B cell (primary cell): ENCODE data around the gene CDYL. TPM values are rescaled to one million over a fixed set of nuclear protein-coding genes. Genes with fewer than 3 reads are reported as not detected.
A peak's percentile ranks its signal among the peaks of the same experiment; 100 is the strongest.

Experiments
- ATAC-seq: fragments of 200-7000 bp; cut with Tn5 transposase; one replicate; pipeline ENCODE4 v1.10.0; 2021; ENCODE audit warnings: low read depth, mild to moderate bottlenecking, moderate number of reproducible peaks, moderate library complexity
- CTCF ChIA-PET: fragments of 350-600 bp; sonication (Branson Sonifier 250); formaldehyde crosslinking; loops from one replicate; lab custom pipeline; 2021; ENCODE audit warnings: antibody characterized with exemption, inconsistent platforms; lab: Charles Lee
- POLR2A ChIA-PET: fragments of 350-600 bp; sonication (Branson Sonifier 250); formaldehyde crosslinking; loops from one replicate; lab custom pipeline; 2021; ENCODE audit warnings: antibody characterized with exemption; lab: Charles Lee
- DNase-seq: peaks from one replicate; pipeline ENCODE4 v3.0.0; 2013
- H2AFZ ChIP-seq: 2 replicates; pipeline ENCODE4 v1.6.1; 2012; ENCODE audit warnings: mild to moderate bottlenecking, low read depth, low read length; ENCODE audit not compliant: insufficient read depth, poor library complexity, severe bottlenecking
- H3K27ac ChIP-seq, 2 donors: 1 replicate in 1 of 2; 2 replicates in 1 of 2; pipeline ENCODE4 v1.5.1; 2012 to 2013; ENCODE audit warnings: low read length in 2 of 2, mild to moderate bottlenecking in 2 of 2, moderate library complexity in 1 of 2
- H3K27me3 ChIP-seq, 4 experiments: fragments of 200-600 bp in 1 of 4; sonication (generic) in 1 of 4; replicated peaks in 1 of 4; 1 replicate in 2 of 4; 2 replicates in 2 of 4; pipeline versions ENCODE4 v1.6.1 to v1.7.0; 2013 to 2016; ENCODE audit warnings: low read length in 3 of 4, mild to moderate bottlenecking in 2 of 4, mixed read lengths in 1 of 4, moderate library complexity in 1 of 4; ENCODE audit not compliant: insufficient read depth in 4 of 4, control insufficient read depth in 3 of 4; ENCODE audit errors: control extremely low read depth in 1 of 4
- H3K36me3 ChIP-seq, 2 experiments: replicated peaks in 1 of 2; 1 replicate in 1 of 2; 2 replicates in 1 of 2; pipeline versions ENCODE4 v1.6.1 to v1.7.1; 2013; ENCODE audit warnings: low read length in 1 of 2; ENCODE audit not compliant: insufficient read depth in 2 of 2, control insufficient read depth in 1 of 2; ENCODE audit errors: control extremely low read depth in 1 of 2, extremely low read depth in 1 of 2
- H3K4me1 ChIP-seq, 2 donors: fragments of 200-600 bp in 1 of 2; sonication (generic) in 1 of 2; 1 replicate in 1 of 2; 2 replicates in 1 of 2; pipeline versions ENCODE4 v1.5.1 to v1.6.1; 2013 to 2017; ENCODE audit warnings: low read length in 2 of 2; ENCODE audit not compliant: control insufficient read depth in 2 of 2, insufficient read depth in 2 of 2
- H3K4me2 ChIP-seq: replicated peaks from 2 replicates; pipeline ENCODE3; 2012; ENCODE audit warnings: mild to moderate bottlenecking, low read depth, low read length; ENCODE audit not compliant: poor library complexity, severe bottlenecking
- H3K4me3 ChIP-seq, 5 experiments: fragments of 200-600 bp in 1 of 5; sonication (generic) in 1 of 5; 1 replicate in 3 of 5; 2 replicates in 2 of 5; pipeline versions ENCODE4 v1.5.1 to v1.7.0; 2011 to 2016; ENCODE audit warnings: low read length in 4 of 5, mild to moderate bottlenecking in 4 of 5, low read depth in 2 of 5, control low read depth in 1 of 5, moderate library complexity in 1 of 5; ENCODE audit not compliant: insufficient read depth in 1 of 5; ENCODE audit errors: control extremely low read depth in 1 of 5, extremely low read depth in 1 of 5
- H3K79me2 ChIP-seq: fragments of 200-600 bp; sonication (generic); one replicate; pipeline ENCODE4 v1.6.0; 2016; ENCODE audit warnings: low read length; ENCODE audit not compliant: control insufficient read depth, insufficient read depth
- H3K9ac ChIP-seq: fragments of 200-600 bp; sonication (generic); 2 replicates; pipeline ENCODE4 v1.6.1; 2017; ENCODE audit warnings: mild to moderate bottlenecking, low read length, moderate library complexity
- H3K9me3 ChIP-seq, 3 donors: one replicate each; pipeline versions ENCODE4 v1.6.1 to v1.7.1; 2013; ENCODE audit warnings: low read length in 2 of 3; ENCODE audit not compliant: control insufficient read depth in 2 of 3, insufficient read depth in 1 of 3; ENCODE audit errors: control extremely low read depth in 1 of 3
- H4K20me1 ChIP-seq: 2 replicates; pipeline ENCODE4 v1.6.0; 2012; ENCODE audit warnings: mild to moderate bottlenecking, low read length; ENCODE audit not compliant: insufficient read depth, control insufficient read depth, poor library complexity, severe bottlenecking
- H3K27ac Mint-ChIP-seq: one replicate; pipeline ENCODE4 v1.8.0; 2021; ENCODE audit warnings: mixed read lengths
- H3K27me3 Mint-ChIP-seq: one replicate; pipeline ENCODE4 v1.8.0; 2021; ENCODE audit warnings: mixed read lengths
- H3K4me1 Mint-ChIP-seq: one replicate; pipeline ENCODE4 v1.8.0; 2021; ENCODE audit warnings: mixed read lengths
- H3K4me3 Mint-ChIP-seq: one replicate; pipeline ENCODE4 v1.8.0; 2021; ENCODE audit warnings: mixed read lengths
- H3K9me3 Mint-ChIP-seq: one replicate; pipeline ENCODE4 v1.8.0; 2022; ENCODE audit warnings: mixed read lengths; ENCODE audit not compliant: insufficient read depth
- CTCF ChIP-seq: fragments of 200-600 bp; IDR thresholded peaks from one replicate; pipeline ENCODE4 v1.8.0; 2022; ENCODE audit warnings: antibody characterized with exemption, mild to moderate bottlenecking
- EZH2 ChIP-seq: IDR thresholded peaks from 2 replicates; pipeline ENCODE4 v1.6.1; 2012; ENCODE audit warnings: borderline replicate concordance, low read depth, mild to moderate bottlenecking, moderate library complexity, low read length; ENCODE audit not compliant: insufficient read depth, poor library complexity, severe bottlenecking
- WGBS: methylation state at CpG from one replicate; pipeline ENCODE4 v1.1.5; 2013; ENCODE audit warnings: missing lambda C conversion rate; ENCODE audit not compliant: insufficient coverage; 5-methylcytosine and 5-hydroxymethylcytosine counted together
- intact Hi-C: fragments of 100-400 bp; cut with micrococcal nuclease; formaldehyde crosslinking; loops from one replicate; pipeline ENCODE4 v1.10.0; 2022
- polyA plus RNA-seq: library from polyadenylated mRNA; depleted of rRNA; stranded (reverse); fragments of >200 nt; gene quantifications from 2 replicates; pipeline ENCODE4 v1.2.3, GENCODE V29; 2012
- total RNA-seq, 2 donors: library from RNA; stranded (reverse); fragments of 120-200 nt in 1 of 2; gene quantifications; 1 replicate in 1 of 2; 2 replicates in 1 of 2; pipeline versions ENCODE4 v1.2.3 to v1.2.4, GENCODE V29; 2013 to 2022

The CDYL gene
- total and polyA plus RNA-seq, 2 donors (not counting 1 experiment from before 2014, with no cell fraction given), result 15.6 to 63.0 TPM

GRCh38 chr6:4889701-4890100 lies 113.5 kb downstream of the CDYL start:
- 18% methylated on average over 5 of the region's 5 CpGs for WGBS
- H3K4me3 Mint-ChIP-seq, result peak overlapping the region; percentile 27

GRCh38 chr6:4890191-4890590 lies 114.0 kb downstream of the CDYL start:
- Histone ChIP-seq H2AFZ (no peak overlapping the region), H3K36me3 (peaks cover 2 to 20% of the 10 kb centered on the region in 2 experiments), H3K4me2 (no peak overlapping the region), H3K79me2 (peaks cover 73% of the 10 kb centered on the region), H3K4me3 (no peak overlapping the region), H3K27ac (no peak overlapping the region), H4K20me1 (peaks cover 46% of the 10 kb centered on the region), H3K9ac (no peak overlapping the region), H3K27me3 (no peaks in the 10 kb centered on the region), H3K4me1 (peaks cover 17 to 30% of the 10 kb centered on the region in 2 donors), H3K9me3 (no peaks in the 10 kb centered on the region)
- no peaks in the 10 kb centered on the region for H3K9me3 Mint-ChIP-seq
- no peak overlapping the region for H3K27ac Mint-ChIP-seq
- intact Hi-C loops, result no loop called here
- no peak overlapping the region for H3K4me3 Mint-ChIP-seq
- WGBS, result 95% methylated on average over 4 of the region's 9 CpGs
- ChIA-PET CTCF (no interaction called here), POLR2A (no interaction called here)
- no peak for TF ChIP-seq EZH2
- TF ChIP-seq CTCF, result no peak
- H3K27me3 Mint-ChIP-seq, result no peaks in the 10 kb centered on the region
- no peak for ATAC-seq
- no peak for DNase-seq
- peaks cover 47% of the 10 kb centered on the region for H3K4me1 Mint-ChIP-seq

More at GRCh38 chr6:4889701-4890100, 113.5 kb downstream of the CDYL start:
- H3K4me3 ChIP-seq, result no peak overlapping the region
- H3K36me3 ChIP-seq, result peaks cover 2 to 20% of the 10 kb centered on the region in 2 experiments
- Mint-ChIP-seq H3K9me3 (no peaks in the 10 kb centered on the region), H3K27ac (peak overlapping the region; percentile 48), H3K27me3 (no peaks in the 10 kb centered on the region), H3K4me1 (peaks cover 51% of the 10 kb centered on the region)
- ATAC-seq, result peak; percentile 39
- H3K4me2 ChIP-seq, result peak overlapping the region; percentile 37
- POLR2A ChIA-PET, result no interaction called here
- no peak overlapping the region for H3K9ac ChIP-seq
- no peak for TF ChIP-seq EZH2
- no peak for TF ChIP-seq CTCF
- H3K27ac ChIP-seq, result no peak overlapping the region
- H3K9me3 ChIP-seq, result no peaks in the 10 kb centered on the region
- H3K4me1 ChIP-seq, result peaks cover 22 to 34% of the 10 kb centered on the region in 2 donors
- intact Hi-C loops, result loop anchor here (10.0 kb wide), 1 partner anchor 105 kb away; no protein-coding TSS in a partner anchor
- H2AFZ ChIP-seq, result no peak overlapping the region
- peaks cover 73% of the 10 kb centered on the region for H3K79me2 ChIP-seq
- DNase-seq, result no peak
- no peaks in the 10 kb centered on the region for H3K27me3 ChIP-seq
- CTCF ChIA-PET, result no interaction called here
- peaks cover 50% of the 10 kb centered on the region for H4K20me1 ChIP-seq
